ENCODE results near the gene RRAD.

GRCh38 chr16:66914541-66914940, 10.8 kb downstream of the RRAD start:
- no peak for TF ChIP-seq CTCF (conservative IDR thresholded peaks at IDR 0.05; ENCODE audit: low read depth, low read length)
- TF ChIP-seq EZH2 (IDR thresholded peaks at IDR 0.05; ENCODE audit: borderline replicate concordance, low read depth, low read length, poor library complexity, severe bottlenecking), result no peak
